HG03196 (cell line): ENCODE data around the gene TMED1.

Experiments used
- ATAC-seq: cut with Tn5 transposase; IDR thresholded peaks from one replicate; pipeline ENCODE4 v1.9.1; 2021; ENCODE audit not compliant: unreplicated experiment

TMED1 gene

DNA sequence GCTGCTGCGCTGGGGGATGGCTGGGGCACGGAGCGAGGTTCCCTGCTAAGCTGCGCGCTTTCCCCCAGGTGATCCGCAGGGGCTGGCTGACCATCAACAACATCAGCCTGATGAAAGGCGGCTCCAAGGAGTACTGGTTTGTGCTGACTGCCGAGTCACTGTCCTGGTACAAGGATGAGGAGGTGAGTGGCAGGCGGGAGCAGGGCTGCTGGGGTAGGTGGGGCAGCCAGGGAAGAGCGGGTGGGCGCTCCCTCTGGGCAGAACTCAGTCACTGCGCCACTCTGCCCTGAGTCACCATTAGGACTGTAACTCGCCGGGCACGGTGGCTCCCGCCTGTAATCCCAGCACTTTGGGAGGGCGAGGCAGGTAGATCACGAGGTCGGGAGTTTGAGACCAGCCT, 23.8 kb downstream of the TMED1 start:
- no peak for ATAC-seq

GRCh38 chr19:10811391-10812111, 24.5 kb downstream of the TMED1 start:
- ATAC-seq = no peak

- ATAC-seq = no peak
These were observed 26.2 kb downstream of the TMED1 start for GRCh38 chr19:10809651-10810285.

DNA sequence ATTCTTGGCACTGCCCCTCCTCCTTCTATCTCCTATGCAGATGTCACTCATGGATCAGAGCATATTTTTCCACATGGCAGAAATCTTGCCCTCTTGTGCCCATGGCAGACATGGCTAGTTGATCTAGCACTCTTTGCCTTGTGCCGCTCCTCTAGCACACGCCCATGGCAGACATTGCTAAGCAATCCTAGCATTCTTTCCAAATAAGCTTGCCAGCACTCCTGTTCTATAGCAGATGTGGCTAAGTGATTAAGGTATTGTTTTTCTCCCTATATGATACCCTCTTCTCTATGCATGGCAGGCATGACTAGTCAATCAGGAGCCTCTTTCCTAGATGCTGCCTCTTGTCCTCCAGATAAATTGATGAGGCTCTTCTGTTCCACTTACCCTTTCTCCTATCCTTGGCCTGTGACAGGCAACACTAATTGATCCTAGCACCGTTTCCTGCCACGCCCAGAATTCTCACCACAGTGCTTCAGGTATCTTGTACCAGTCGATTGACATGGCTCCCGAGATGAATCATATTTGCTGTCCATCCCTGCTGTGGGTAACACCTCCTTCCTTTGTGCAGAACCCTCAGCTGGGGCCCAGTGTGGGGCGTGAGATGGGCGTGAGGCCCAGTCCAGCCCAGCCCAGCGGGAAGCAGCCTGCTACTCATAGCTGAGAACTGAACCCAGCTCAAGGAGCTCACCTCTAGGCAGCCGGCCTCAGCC, 26.9 kb downstream of the TMED1 start:
- ATAC-seq = no peak

- no peak for ATAC-seq
These were observed 30.2 kb downstream of the TMED1 start for GRCh38 chr19:10805758-10806247.

DNA sequence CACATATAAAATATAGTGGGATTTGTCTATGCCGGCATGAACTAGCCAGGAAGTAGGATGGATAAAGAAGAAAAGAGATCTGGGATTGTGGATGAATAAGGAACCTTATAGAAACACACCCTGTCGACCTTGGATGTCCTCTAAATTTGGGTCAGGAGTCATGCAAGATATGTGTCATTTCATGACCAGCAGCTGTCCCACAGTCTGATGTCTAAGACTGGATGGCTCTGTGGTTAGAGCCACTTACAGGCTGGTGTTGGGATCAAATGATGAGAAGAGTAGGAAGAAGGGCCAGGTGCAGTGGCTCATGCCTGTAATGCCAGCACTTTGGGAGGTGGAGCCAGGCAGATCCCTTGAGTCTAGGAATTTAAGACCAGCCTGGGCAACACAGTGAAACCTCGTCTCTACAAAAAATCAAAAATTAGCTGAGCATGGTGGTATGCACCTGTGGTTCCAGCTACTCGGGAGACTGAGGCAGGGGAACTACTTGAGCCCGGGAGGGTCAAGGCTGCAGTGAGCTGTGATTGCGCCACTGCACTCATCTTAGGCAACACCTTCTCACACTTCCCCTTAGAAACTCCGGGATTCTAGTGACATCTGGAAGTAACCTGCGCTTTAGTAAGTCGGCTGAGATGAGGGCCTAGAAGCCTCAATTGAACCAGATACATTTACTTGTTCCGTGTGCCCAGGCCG, 30.8 kb downstream of the TMED1 start:
- no peak for ATAC-seq

- ATAC-seq = no peak
These were observed 32.8 kb downstream of the TMED1 start for GRCh38 chr19:10803252-10803651.

GRCh38 chr19:10802479-10802878, 33.5 kb downstream of the TMED1 start:
- ATAC-seq = no peak

GRCh38 chr19:10800488-10800887, 35.5 kb downstream of the TMED1 start:
- ATAC-seq = no peak

DNA sequence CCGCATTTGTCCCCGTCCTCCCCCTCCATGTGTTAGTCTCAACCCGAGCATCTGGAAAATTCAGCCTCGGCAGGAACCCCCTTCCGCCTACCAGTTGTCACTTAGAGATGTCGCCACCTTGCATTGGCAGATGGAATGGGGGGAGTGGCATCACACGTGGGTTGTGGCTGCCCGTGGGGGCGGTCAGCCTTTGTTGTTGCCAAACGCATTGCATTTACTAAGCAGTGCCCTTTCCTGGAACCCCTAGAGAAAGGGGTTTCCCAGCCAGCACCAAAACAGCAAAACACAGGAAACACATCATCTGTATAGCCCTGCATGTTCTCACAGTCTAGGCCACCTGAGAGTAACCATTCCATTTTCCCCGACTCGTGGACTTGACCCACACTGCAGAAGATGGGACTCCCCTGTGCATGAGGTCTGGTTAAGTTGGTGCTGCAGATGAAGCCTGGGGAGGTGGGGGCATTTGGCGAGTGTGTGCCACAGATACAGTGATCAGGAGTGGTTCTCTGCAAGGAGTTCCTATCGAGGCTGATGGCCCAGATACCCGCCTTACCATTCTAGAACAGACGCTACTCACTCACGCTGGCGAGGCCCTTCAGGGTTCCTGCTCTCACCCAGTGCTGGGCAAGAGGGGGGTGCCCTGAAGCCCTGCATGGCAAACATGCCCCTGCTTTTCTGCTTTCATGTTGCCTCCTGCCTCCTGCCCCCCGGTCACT, 38.3 kb downstream of the TMED1 start:
- ATAC-seq = no peak

GRCh38 chr19:10797078-10797477, 38.9 kb downstream of the TMED1 start:
- ATAC-seq = no peak

DNA sequence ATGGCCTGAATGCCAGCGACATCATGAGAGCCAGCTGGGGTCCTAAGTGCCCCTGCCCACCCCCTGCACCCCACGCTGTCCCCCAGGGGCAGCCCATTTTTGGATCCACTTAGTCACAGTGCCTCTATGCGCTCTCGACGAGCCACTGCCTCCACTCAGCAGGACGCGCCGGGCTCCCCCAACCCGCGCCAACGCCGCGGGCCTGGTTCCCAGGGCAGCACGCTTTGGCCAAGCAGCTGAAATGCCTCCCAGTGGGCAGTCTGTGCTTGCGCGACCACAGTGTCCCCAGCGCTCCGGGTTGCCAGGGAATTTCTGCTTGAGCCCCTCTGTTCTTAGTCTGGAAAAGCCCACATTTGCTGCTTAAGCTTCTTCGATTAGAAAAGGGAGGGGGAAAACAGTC, 39.4 kb downstream of the TMED1 start:
- no peak for ATAC-seq

GRCh38 chr19:10789866-10790265, 46.1 kb downstream of the TMED1 start:
- ATAC-seq = no peak

DNA sequence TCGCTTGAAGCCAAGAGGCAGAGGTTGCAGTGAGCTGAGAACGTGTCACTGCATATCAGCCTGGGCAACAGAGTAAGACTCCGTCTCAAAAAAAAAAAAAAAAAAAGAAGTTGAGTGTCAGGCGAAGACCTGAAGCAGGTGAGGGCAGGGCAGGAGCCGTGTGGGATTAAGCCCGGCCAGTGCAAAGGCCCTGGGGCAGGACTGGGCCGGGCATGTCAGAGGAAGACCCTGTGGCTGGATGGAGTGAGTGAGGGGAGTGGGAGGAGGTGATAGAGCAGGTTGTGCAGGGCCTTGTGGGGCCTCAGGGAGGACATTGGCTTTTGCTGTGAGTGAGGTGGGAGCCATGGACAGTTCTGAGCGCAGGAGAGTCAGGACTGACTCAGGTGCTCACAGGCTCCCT, 47.9 kb downstream of the TMED1 start:
- no peak for ATAC-seq

GRCh38 chr19:10784257-10784656, 51.8 kb downstream of the TMED1 start:
- ATAC-seq = no peak

- ATAC-seq = no peak
These were observed 53.2 kb downstream of the TMED1 start for GRCh38 chr19:10782795-10783194.
